ENCODE data around the gene TXLNG. TPM values are rescaled to one million over a fixed set of nuclear protein-coding genes. Genes with fewer than 3 reads are reported as not detected.
A peak's percentile ranks its signal among the peaks of the same experiment; 100 is the strongest.

Gene TXLNG
- total RNA-seq, 4 donors from 2014 or later = 9.0 to 16.8 (median 14.3) TPM

DNA sequence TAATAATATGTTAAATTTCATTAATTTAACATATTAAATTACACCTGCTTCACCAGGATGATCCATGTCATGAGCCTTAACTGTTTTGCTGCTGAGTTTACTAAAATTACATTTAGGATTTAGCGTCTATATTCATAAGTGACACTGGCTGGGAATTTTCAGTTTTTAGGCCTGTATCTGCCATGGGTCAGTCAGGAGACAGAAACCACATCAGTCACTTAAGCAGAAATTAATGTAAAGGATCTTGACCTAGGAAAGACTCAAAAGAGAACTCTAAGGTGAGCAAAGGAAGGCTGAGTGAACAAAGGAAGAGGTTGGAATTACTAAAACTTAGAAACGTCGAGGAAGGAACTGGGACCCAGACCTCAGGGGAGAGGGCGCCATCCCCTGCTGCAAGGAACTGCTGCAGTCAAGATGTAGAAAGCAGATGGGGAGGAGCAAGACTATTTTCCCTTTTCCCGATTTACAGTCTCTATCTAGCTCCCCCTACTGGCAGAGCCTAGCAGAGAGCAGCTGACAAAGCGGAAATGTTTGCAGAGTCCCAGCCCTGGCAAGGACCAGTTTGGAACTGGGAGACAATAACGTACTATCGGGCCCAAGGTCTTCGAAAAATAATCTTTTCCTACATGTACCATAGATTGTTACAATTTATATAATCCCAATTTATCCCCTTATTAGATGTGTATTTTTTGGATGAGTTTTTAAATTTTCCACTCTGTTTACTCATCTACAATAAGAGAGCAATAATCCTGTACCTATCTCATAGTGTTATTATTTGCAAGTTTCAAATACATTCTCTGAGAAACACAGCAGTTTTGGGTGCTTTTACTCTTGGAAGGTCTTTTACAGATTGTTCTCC lies 106.5 kb downstream of the TXLNG start:
- H3K27ac ChIP-seq = no peak overlapping the region
- no peaks in the 10 kb centered on the region for H3K36me3 ChIP-seq
- 10% methylated on average over 7 to 9 of the region's 9 CpGs for WGBS, 2 donors (ENCODE audit: low coverage in 1 of 2)
- no peak overlapping the region for H3K4me3 ChIP-seq
- H3K27me3 ChIP-seq = no peaks in the 10 kb centered on the region
- TF ChIP-seq EP300 (IDR thresholded peaks at IDR 0.05) = no peak
- TF ChIP-seq, protein P1, sequence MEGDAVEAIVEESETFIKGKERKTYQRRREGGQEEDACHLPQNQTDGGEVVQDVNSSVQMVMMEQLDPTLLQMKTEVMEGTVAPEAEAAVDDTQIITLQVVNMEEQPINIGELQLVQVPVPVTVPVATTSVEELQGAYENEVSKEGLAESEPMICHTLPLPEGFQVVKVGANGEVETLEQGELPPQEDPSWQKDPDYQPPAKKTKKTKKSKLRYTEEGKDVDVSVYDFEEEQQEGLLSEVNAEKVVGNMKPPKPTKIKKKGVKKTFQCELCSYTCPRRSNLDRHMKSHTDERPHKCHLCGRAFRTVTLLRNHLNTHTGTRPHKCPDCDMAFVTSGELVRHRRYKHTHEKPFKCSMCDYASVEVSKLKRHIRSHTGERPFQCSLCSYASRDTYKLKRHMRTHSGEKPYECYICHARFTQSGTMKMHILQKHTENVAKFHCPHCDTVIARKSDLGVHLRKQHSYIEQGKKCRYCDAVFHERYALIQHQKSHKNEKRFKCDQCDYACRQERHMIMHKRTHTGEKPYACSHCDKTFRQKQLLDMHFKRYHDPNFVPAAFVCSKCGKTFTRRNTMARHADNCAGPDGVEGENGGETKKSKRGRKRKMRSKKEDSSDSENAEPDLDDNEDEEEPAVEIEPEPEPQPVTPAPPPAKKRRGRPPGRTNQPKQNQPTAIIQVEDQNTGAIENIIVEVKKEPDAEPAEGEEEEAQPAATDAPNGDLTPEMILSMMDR (IDR thresholded peaks at IDR 0.05) = peak; percentile 31 to 85 (median 54)
- H3K4me1 ChIP-seq = no peaks in the 10 kb centered on the region
- ATAC-seq = peak; percentile 64
- no peaks in the 10 kb centered on the region for H3K9me3 ChIP-seq

Small RNA genes within 50 kb of the gene (small RNA-seq; reads per million reads assigned to genes)
- gene RNU4-6P = 0 reads per million in 4 donors
- gene RNU7-56P = 0 reads per million in 4 donors
- 0 reads per million in 4 donors for gene RPL12P49

Other genes with a start within 250 kb of the TXLNG start
- gene S100G, start 136.3 kb upstream of the TXLNG start, total RNA-seq = not detected
- 10 to 100 TPM; 12.1 to 20.5 (median 14.0) TPM for gene CTPS2, start 73.8 kb upstream of the TXLNG start, total RNA-seq
- gene SYAP1, start 66.9 kb upstream of the TXLNG start, total RNA-seq = 10 to 100 TPM; 25.4 to 39.1 (median 30.4) TPM
- 100 to 1,000 TPM; 112 to 233 (median 119) TPM for gene RBBP7, start 83.9 kb downstream of the TXLNG start, total RNA-seq
- gene REPS2, start 160.2 kb downstream of the TXLNG start, total RNA-seq = 10 to 100 TPM; 19.8 to 39.8 (median 24.9) TPM